Astrocyte of the cerebellum (primary cell): ENCODE results near the gene TXLNB.

Experiments used
- DNase-seq: peaks from one replicate; pipeline ENCODE4 v3.0.0-alpha.2; 2011; ENCODE audit warnings: low read depth
- H3K4me3 ChIP-seq: 2 replicates; pipeline ENCODE4 v1.5.1; 2011; ENCODE audit warnings: mild to moderate bottlenecking, low read depth, low read length, moderate library complexity
- CTCF ChIP-seq: IDR thresholded peaks from 2 replicates; pipeline ENCODE4 v1.5.1; 2012; ENCODE audit warnings: low read length, low read depth, moderate library complexity, mild to moderate bottlenecking; ENCODE audit errors: missing control alignments
- in situ Hi-C: cut with HindIII; loops from 2 replicates; pipeline ENCODE4 v1.10.0; 2017; ENCODE audit warnings: low sequenced_read_pairs

Gene TXLNB

DNA sequence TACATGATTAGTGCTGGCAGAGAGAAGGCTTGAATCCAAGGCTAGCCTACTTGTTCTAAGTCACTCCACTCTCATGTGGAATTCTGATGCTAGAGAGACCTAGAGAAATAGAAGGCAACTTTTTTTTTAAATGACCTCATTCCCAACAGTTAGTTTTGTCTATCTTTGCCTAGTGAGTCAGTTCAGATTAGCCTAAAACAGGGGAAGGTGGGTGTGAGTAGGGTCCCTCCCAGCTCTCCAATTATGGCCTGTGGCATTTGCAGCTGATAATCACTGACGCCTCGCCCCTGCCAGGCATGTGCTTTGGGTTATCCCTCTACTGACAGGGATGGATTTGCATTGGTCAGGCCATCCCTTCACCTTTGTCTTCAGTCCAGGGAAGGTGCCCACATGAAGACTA is 13.6 kb downstream of the TXLNB start:
- DNase-seq = no peak
- in situ Hi-C loops = no loop called here
- H3K4me3 ChIP-seq = no peak overlapping the region
- no peak for TF ChIP-seq CTCF

GRCh38 chr6:139277587-139277986 is 14.2 kb downstream of the TXLNB start:
- TF ChIP-seq CTCF = no peak
- in situ Hi-C loops = no loop called here
- no peak overlapping the region for H3K4me3 ChIP-seq
- DNase-seq = no peak

DNA sequence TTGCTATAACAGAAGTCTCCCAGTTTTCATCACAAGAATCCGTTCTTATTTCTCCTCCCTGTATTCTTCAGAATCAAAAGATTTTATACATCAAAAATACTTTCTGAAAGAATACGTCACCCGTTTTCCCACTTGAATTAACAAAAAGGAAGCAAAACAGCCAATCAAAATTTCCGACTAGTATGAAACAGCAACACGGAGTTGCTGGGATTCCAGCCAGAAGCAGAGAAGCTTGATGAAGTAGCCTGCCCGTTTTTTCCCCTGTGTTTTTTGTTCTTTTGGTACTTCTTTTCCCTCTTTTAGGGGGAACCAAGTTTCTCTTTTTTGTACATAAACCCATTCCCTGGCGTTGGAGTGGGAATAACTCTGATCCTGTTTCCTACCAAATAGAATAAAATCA is 14.6 kb downstream of the TXLNB start:
- in situ Hi-C loops = no loop called here
- no peak for TF ChIP-seq CTCF
- DNase-seq = no peak
- no peak overlapping the region for H3K4me3 ChIP-seq

DNA sequence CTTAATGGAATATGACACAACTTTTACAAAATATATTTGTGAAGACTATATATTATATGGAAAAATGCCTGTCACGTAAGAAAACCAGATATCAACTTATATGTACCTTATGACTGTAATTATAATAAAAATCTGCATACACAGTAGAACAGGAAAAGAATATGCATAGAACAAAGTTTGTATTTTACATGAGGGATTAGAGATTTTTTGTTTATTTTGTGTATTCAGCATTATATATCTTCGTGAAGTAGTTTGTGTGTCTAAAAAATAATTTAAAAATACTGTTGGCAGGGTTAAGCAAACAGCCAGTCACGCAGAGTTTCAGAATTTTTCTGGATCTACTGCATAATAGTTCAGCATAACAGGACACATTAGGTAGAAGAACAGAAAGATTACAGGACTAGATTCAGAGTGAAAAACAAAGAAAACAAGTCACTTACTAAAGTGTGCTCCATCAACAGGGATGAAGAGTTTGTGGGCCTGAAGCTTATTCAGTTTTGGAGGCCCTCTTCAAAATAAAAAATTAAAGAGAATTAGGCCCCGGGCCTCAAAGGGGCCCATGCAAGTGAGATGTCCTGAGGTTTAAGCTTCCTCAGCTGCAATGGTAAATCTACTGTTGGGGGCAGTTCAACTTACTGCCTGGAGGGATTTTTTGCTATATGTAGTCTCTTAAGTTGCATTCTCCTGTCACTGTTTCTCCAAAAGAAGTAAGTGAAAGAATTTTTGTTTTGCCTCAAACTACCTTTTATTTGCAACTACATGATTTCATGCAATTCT is 16.3 kb downstream of the TXLNB start:
- in situ Hi-C loops = no loop called here
- no peak overlapping the region for H3K4me3 ChIP-seq
- DNase-seq = no peak

GRCh38 chr6:139271056-139271455 is 20.7 kb downstream of the TXLNB start:
- DNase-seq = peak; percentile 83
- in situ Hi-C loops = no loop called here
- no peak overlapping the region for H3K4me3 ChIP-seq
- TF ChIP-seq CTCF = no peak

More for the DNA sequence above, 16.3 kb downstream of the TXLNB start:
- TF ChIP-seq CTCF = no peak

DNA sequence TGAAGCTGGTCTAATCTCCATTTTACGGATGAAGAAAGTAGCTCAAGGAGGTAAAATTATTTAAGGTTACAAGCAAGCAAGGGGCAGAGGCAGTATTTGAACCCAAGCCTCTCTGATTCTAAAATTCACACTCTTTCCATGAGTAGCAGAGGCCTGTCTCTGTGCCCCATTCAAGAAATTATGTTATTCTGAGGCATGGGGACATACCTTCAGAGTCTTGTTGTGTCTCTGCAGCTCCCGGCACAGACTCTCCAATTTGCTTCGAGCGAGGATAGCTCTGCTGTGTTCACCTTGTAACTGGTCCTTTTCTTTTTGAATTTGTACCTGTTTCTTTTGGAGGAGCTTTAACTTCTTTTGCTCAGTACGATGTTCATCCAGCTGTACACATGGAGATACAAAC is 21.5 kb downstream of the TXLNB start:
- H3K4me3 ChIP-seq = no peak overlapping the region
- TF ChIP-seq CTCF = no peak
- DNase-seq = no peak
- in situ Hi-C loops = no loop called here
